SW480 (cell line): Measurements from ENCODE around the gene TCEA2.

Experiments used
- DNase-seq: peaks from one replicate; pipeline ENCODE4 v3.0.0-alpha.2; 2016; ENCODE audit warnings: low spot score

TCEA2 gene

GRCh38 chr20:64049060-64049877, 13.7 kb upstream of the TCEA2 start, which contains the start of gene SOX18:
Gene SOX18 (minus strand): TSS chr20:64049639. CDS start chr20:64049516, 123 bp downstream.
- DNase-seq = peak; percentile 62

- DNase-seq = no peak
These were observed 13.1 kb upstream of the TCEA2 start for GRCh38 chr20:64049878-64050260.

- DNase-seq = no peak
These were observed 12.6 kb upstream of the TCEA2 start for GRCh38 chr20:64050261-64051032.

GRCh38 chr20:64051033-64051452, 12.0 kb upstream of the TCEA2 start:
- no peak for DNase-seq

GRCh38 chr20:64051561-64052325, 11.3 kb upstream of the TCEA2 start:
- no peak for DNase-seq

GRCh38 chr20:64052326-64052722, 10.7 kb upstream of the TCEA2 start:
- DNase-seq = no peak

GRCh38 chr20:64052987-64053840, 9.8 kb upstream of the TCEA2 start:
- no peak for DNase-seq

GRCh38 chr20:64053841-64054661, 8.9 kb upstream of the TCEA2 start:
- peak; percentile 79 for DNase-seq

GRCh38 chr20:64055396-64055892, 7.6 kb upstream of the TCEA2 start:
- no peak for DNase-seq

GRCh38 chr20:64055893-64056638, 6.9 kb upstream of the TCEA2 start:
- no peak for DNase-seq

- no peak for DNase-seq
These were observed 6.4 kb upstream of the TCEA2 start for GRCh38 chr20:64056639-64056888.

GRCh38 chr20:64056889-64057627, 5.9 kb upstream of the TCEA2 start:
- no peak for DNase-seq

- DNase-seq = peak; percentile 71
These were observed 5.1 kb upstream of the TCEA2 start for GRCh38 chr20:64057628-64058498.

- DNase-seq = no peak
These were observed 4.5 kb upstream of the TCEA2 start for GRCh38 chr20:64058536-64058935.

GRCh38 chr20:64062276-64062595, 762 bp upstream of the TCEA2 start:
- DNase-seq = no peak

GRCh38 chr20:64063389-64064144, 569 bp downstream of the TCEA2 start:
- no peak for DNase-seq

GRCh38 chr20:64064145-64064698, 1.2 kb downstream of the TCEA2 start:
- DNase-seq = no peak
